ENCODE measurements around the gene BNC2. TPM values are rescaled to one million over a fixed set of nuclear protein-coding genes. Genes with fewer than 3 reads are reported as not detected.
"Not testable (repeated sequence)": the region's sequence is repeated elsewhere in the genome, so short reads cannot be mapped to it uniquely, and the experiment has no call there.

BNC2 gene
- total and polyA plus RNA-seq, 2 experiments from 2014 or later: 19.3 to 20.7 TPM

DNA sequence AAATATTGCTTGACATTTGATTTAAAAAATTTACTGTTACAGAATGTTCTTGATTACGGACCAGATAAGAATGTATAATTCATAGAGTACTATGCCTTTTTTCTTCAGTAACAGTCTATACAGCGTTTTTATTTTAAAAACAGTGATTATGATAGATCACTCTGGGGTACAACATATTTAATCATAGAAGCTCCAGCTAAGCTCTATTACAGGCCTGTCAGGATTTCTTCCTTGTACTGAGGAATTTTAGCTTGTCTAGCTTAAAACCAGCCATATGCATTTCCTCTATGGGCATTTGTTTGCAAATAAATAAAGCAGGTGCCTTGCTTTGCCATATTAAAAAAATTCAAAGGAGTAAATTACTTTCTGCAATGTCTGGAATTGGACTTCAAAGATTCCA, 423.8 kb downstream of the BNC2 start:
- 57% methylated on average over 2 of the region's 2 CpGs for WGBS (ENCODE audit: low lambda C conversion rate, missing lambda C conversion rate)
- Histone ChIP-seq H3K27ac (no peak overlapping the region), H3K36me3 (replicated peaks; ENCODE audit: insufficient read depth, low read depth) (no peaks in the 10 kb centered on the region), H3K4me1 (ENCODE audit: insufficient read depth) (peaks cover 28% of the 10 kb centered on the region), H3K79me2 (no peaks in the 10 kb centered on the region), H3K4me2 (no peak overlapping the region), H3K9me2 (replicated peaks; ENCODE audit: insufficient read depth) (no peaks in the 10 kb centered on the region), H3K4me3 (no peak overlapping the region), H2AFZ (no peak overlapping the region), H3K9me3 (ENCODE audit: low read depth) (no peaks in the 10 kb centered on the region), H4K20me1 (ENCODE audit: insufficient read depth, poor library complexity, severe bottlenecking) (no peaks in the 10 kb centered on the region), H3K27me3 (no peaks in the 10 kb centered on the region)
- TF ChIP-seq, protein P1, sequence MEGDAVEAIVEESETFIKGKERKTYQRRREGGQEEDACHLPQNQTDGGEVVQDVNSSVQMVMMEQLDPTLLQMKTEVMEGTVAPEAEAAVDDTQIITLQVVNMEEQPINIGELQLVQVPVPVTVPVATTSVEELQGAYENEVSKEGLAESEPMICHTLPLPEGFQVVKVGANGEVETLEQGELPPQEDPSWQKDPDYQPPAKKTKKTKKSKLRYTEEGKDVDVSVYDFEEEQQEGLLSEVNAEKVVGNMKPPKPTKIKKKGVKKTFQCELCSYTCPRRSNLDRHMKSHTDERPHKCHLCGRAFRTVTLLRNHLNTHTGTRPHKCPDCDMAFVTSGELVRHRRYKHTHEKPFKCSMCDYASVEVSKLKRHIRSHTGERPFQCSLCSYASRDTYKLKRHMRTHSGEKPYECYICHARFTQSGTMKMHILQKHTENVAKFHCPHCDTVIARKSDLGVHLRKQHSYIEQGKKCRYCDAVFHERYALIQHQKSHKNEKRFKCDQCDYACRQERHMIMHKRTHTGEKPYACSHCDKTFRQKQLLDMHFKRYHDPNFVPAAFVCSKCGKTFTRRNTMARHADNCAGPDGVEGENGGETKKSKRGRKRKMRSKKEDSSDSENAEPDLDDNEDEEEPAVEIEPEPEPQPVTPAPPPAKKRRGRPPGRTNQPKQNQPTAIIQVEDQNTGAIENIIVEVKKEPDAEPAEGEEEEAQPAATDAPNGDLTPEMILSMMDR (IDR thresholded peaks at IDR 0.05; ENCODE audit: poor library complexity): no peak
- TF ChIP-seq EZH2 (IDR thresholded peaks at IDR 0.05; ENCODE audit: borderline replicate concordance): no peak
- TF ChIP-seq EZH2phosphoT487 (IDR thresholded peaks at IDR 0.05; ENCODE audit: low read depth, severe bottlenecking, unreplicated experiment): no peak
- DNase-seq (ENCODE audit: low spot score): no peak

DNA sequence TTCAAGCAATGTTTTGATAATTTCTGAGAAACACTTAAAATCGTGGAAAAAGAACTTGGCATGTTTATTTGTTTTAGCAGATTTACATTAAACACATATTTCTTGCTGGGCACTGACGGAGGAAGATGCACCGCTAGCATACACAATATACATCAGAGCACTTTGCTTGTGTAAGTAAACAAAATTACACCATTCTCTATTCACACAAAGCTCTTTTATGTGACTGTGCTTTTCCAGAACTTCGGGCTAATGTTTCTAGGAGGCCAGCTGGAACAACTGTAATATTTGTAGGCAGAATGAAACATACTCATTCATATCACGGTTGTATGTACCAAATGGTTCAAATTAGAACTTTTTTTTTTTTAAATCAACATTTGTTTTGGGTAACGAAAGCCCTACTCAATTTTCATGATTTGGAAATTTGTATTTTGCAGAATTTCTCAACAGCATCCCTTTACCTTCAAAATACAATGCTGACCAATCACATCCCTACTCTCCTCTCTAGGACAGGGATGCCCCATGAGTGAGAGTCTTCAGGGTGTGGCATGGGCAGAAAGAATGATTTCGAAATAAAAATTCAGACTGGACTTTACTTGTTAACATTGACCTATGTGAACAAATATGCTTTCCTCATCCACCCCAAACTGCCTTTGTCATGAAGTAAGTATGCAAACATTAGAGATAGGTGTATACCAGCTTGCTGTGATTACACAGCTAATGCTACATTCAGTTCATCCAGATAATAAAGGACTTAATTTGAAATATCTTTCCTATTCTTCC, 425.1 kb downstream of the BNC2 start:
- Histone ChIP-seq H3K4me3 (no peak overlapping the region), H3K4me2 (no peak overlapping the region), H3K4me1 (ENCODE audit: insufficient read depth) (peaks cover 28% of the 10 kb centered on the region), H3K27ac (peak overlapping the region; percentile 4), H2AFZ (no peak overlapping the region), H3K36me3 (replicated peaks; ENCODE audit: insufficient read depth, low read depth) (no peaks in the 10 kb centered on the region), H3K9me3 (ENCODE audit: low read depth) (no peaks in the 10 kb centered on the region), H3K9me2 (replicated peaks; ENCODE audit: insufficient read depth) (no peaks in the 10 kb centered on the region), H4K20me1 (ENCODE audit: insufficient read depth, poor library complexity, severe bottlenecking) (no peaks in the 10 kb centered on the region), H3K79me2 (no peaks in the 10 kb centered on the region), H3K27me3 (no peaks in the 10 kb centered on the region)
- 57% methylated on average over 7 of the region's 7 CpGs for whole genome bisulfite sequencing (ENCODE audit: low lambda C conversion rate, missing lambda C conversion rate)
- TF ChIP-seq, protein P1 (IDR thresholded peaks at IDR 0.05; ENCODE audit: poor library complexity): no peak
- TF ChIP-seq EZH2phosphoT487 (IDR thresholded peaks at IDR 0.05; ENCODE audit: low read depth, severe bottlenecking, unreplicated experiment) (no peak), EZH2 (IDR thresholded peaks at IDR 0.05; ENCODE audit: borderline replicate concordance) (no peak)
- DNase-seq (ENCODE audit: low spot score): peak; percentile 18

DNA sequence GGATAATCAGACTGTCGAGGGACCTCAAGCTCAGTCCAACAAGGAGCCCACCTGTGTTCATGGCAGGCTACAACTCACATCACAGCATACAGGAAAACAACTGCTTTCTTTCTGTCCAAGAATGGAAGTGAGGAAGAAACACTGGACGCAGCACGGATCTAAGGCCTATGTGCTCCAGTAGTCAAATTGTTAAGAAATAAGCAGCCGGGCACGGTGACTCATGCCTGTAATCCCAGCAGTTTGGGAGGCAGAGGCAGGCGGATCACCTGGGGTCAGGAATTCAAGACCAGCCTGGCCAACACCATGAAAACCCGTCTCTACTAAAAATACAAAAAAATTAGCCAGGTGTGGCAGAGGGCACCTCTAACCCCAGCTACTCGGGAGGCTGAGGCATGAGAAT, 427.8 kb downstream of the BNC2 start:
- H4K20me1 ChIP-seq (ENCODE audit: insufficient read depth, poor library complexity, severe bottlenecking): no peaks in the 10 kb centered on the region
- no peaks in the 10 kb centered on the region for H3K9me3 ChIP-seq (ENCODE audit: low read depth)
- H3K4me1 ChIP-seq (ENCODE audit: insufficient read depth): peaks cover 22% of the 10 kb centered on the region
- no peak overlapping the region for H3K4me3 ChIP-seq
- WGBS (ENCODE audit: low lambda C conversion rate, missing lambda C conversion rate): 47% methylated on average over 8 of the region's 8 CpGs
- H3K79me2 ChIP-seq: no peaks in the 10 kb centered on the region
- H3K9me2 ChIP-seq (replicated peaks; ENCODE audit: insufficient read depth): no peaks in the 10 kb centered on the region
- peak; percentile 27 for DNase-seq (ENCODE audit: low spot score)
- TF ChIP-seq EZH2 (IDR thresholded peaks at IDR 0.05; ENCODE audit: borderline replicate concordance): no peak
- H3K36me3 ChIP-seq (replicated peaks; ENCODE audit: insufficient read depth, low read depth): no peaks in the 10 kb centered on the region
- no peak overlapping the region for H2AFZ ChIP-seq
- H3K4me2 ChIP-seq: no peak overlapping the region
- H3K27me3 ChIP-seq: no peaks in the 10 kb centered on the region
- H3K27ac ChIP-seq: no peak overlapping the region

DNA sequence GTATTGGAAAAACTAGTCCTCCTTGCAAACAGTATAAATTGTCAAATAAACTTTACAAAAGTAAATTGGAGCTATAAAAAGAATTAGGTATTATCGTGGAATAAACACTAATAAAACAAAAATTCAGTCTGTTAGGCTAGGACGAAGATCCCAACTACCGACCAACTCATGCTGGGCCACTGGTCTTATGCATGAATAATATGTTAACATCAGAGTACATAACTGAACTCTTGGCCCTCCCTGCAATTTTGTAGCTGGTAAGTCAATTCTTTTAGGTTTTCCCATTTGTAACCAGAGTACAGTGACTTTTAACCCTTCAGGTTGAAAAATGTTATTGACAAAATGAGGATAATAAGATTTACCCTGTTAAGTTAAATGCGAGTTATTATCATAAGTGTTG, 428.7 kb downstream of the BNC2 start:
- H2AFZ ChIP-seq: no peak overlapping the region
- H4K20me1 ChIP-seq (ENCODE audit: insufficient read depth, poor library complexity, severe bottlenecking): no peaks in the 10 kb centered on the region
- no peak overlapping the region for H3K4me2 ChIP-seq
- no peak overlapping the region for H3K4me3 ChIP-seq
- no peaks in the 10 kb centered on the region for H3K79me2 ChIP-seq
- no peaks in the 10 kb centered on the region for H3K9me3 ChIP-seq (ENCODE audit: low read depth)
- H3K27ac ChIP-seq: no peak overlapping the region
- H3K4me1 ChIP-seq (ENCODE audit: insufficient read depth): peaks cover 19% of the 10 kb centered on the region
- no peaks in the 10 kb centered on the region for H3K27me3 ChIP-seq
- no peak for DNase-seq (ENCODE audit: low spot score)
- H3K36me3 ChIP-seq (replicated peaks; ENCODE audit: insufficient read depth, low read depth): no peaks in the 10 kb centered on the region
- no peaks in the 10 kb centered on the region for H3K9me2 ChIP-seq (replicated peaks; ENCODE audit: insufficient read depth)
- TF ChIP-seq EZH2 (IDR thresholded peaks at IDR 0.05; ENCODE audit: borderline replicate concordance) (no peak), EZH2phosphoT487 (IDR thresholded peaks at IDR 0.05; ENCODE audit: low read depth, severe bottlenecking, unreplicated experiment) (no peak)
- TF ChIP-seq, protein P1 (IDR thresholded peaks at IDR 0.05; ENCODE audit: poor library complexity): no peak
- 66% methylated on average over 4 of the region's 4 CpGs for WGBS (ENCODE audit: low lambda C conversion rate, missing lambda C conversion rate)

DNA sequence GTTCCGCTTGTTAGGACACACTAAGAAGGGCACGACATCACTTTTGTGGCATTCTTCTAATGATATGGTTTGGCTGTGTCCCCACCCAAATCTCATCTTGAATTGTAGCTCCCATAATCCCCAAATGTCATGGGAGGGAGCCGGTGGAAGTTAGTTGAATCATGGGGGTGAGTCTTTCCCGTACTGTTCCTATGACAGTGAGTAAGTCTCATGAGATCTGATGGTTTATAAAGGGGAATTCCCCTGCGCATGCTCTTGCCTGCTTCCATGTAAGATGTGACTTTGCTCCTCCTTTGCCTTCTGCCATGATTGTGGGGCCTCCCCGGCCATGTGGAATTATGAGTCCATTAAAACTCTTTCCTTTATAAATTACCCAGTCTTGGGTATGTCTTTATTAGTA, 431.6 kb downstream of the BNC2 start:
- not testable (repeated sequence) for H4K20me1 ChIP-seq (ENCODE audit: insufficient read depth, poor library complexity, severe bottlenecking); H3K4me2 ChIP-seq; H3K4me1 ChIP-seq (ENCODE audit: insufficient read depth); H3K27ac ChIP-seq; H2AFZ ChIP-seq; H3K79me2 ChIP-seq; H3K9me2 ChIP-seq (replicated peaks; ENCODE audit: insufficient read depth); H3K36me3 ChIP-seq (replicated peaks; ENCODE audit: insufficient read depth, low read depth); H3K9me3 ChIP-seq (ENCODE audit: low read depth); H3K4me3 ChIP-seq; H3K27me3 ChIP-seq; DNase-seq (ENCODE audit: low spot score)
- WGBS (ENCODE audit: low lambda C conversion rate, missing lambda C conversion rate): 75% methylated on average over 6 of the region's 6 CpGs
